Measurements from ENCODE around the gene CEP104.

CEP104 gene

DNA sequence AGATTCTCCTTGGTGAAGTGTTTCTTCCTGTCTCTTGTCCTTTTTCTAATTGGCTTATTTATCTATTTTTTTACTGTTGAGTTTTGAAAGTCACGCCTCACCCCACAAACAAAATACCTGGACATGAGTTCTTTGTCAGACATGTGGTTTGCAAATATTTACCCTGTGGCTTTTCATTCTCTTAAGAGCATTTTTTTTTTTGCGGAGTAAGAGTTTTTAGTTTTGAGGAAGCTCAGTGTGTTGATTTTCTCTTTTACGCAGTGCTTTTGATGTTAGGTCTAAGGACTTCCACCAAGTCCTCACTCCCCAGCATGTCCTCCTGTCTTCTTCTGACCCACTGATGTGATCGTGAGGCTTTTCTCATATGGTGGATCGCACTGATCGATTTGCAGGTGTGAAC lies 7.9 kb upstream of the CEP104 start:
- no peak for DNase-seq

DNA sequence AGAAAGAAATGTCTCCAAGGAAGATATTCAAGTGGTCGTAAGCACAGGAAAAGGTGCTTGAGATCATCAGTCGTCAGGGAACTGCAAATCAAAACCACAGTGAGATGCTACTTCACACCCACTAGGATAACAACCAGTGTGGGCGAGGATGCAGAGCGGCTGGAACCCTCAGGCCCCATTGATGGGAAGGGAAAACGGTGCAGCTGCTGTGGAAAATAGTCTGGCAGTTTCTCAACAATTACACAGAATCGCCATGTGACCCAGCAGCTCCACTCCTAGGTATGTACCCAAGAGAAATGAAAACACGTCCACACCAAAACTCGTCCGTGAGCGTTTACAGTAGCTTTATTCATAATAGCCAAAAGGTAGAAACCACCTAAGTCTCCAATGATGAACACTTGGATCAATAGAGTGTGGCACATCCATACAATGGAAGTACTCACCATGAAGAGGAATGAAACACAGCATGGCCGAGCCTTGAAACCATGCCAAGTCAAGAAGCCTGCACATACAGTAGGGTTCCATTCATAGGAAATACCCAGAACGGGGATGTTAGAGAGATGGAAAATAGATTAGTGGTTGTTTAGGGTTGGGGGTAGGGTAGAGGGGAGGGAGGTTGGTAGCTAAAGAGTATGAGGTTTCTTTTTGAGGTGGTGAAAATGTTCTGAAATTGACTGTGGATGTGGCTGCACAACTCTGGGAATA lies 6.4 kb upstream of the CEP104 start:
- no peak for DNase-seq

DNA sequence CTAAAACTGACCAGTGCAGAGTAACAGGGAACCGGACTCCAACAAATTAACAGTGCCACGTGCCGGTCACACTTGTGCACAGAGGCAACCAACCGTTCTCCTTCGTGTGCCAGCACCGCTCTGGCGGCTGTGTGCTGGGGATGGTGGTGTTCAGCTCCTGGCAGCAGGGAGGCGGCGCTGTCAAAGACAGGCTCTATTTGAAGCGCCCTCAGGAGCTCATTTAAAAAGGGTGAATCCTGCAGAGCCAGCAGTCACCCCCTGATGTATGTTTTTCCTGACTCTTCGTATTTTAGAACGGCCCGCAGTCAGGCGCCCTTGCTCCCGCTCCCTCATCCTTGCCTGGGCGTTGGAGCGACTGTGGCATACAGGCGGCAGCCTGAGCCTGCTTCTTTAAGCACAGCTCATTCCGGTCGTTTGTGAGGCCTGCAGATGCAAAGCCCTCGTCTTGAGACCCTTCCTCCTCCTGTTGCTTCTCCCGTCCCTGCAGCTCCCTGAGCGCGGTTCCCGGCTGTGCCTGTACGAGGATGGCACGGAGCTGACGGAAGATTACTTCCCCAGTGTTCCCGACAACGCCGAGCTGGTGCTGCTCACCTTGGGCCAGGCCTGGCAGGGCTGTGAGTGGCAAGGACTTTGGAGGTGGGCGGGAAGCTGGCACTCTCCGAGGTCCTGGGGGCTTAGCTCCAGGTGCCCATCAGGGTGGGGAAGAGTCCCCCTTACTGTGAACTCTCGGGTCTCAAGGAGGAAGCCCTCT lies 1.4 kb upstream of the CEP104 start:
- no peak for DNase-seq

DNA sequence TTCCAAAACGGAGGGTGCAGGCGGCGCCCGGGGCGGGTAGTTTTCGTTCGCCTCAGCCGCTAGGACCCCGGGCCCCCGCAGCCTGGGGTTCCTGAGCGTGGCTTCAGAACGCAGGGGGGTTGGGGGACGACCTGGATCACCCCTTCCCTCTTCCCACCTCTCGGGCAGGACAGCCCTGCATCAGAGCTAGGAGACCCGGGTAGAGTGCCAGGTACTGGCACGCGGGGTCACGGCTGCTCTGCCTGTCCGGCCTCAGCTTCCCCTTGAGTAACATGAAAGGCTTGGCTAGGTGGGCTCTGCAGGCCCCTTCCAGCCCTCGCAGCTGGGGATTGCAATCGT lies 749 bp upstream of the CEP104 start:
- DNase-seq = no peak

DNA sequence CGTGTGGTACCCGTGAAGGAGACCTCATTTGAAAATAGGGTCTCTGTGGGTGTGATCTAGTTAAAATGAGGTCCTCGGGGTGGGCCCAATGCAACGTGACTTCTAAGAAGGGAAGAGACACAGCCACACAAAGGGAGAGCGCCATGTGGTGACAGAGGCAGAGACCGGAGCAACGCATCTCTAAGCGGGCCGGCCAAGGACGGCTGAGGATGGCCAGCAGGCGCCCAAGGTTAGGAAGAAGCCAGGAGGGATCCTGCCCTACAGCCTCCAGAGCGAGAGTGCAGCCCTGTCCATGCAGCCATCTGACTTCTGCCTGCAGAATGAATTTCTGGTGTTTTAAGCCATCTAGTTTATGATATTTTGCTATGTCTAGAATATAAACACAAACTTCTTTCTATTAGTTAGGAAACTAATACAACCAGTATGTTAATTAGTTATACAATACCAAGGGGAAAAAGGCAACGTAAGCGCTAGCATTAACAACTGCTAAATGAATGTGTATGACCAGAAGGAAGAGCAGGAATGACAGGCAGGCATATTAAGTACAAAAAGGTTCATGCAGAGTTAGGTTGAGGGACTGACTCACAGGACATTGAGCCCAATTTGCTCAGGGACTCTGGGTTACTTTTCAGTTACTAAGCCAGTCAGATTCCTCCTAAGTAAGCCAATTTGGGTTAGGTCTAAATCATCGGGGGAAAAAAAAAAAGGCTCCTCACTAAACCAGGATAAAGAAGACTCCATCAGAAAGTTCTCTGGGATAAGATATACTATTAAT lies 4.1 kb downstream of the CEP104 start:
- DNase-seq = no peak

DNA sequence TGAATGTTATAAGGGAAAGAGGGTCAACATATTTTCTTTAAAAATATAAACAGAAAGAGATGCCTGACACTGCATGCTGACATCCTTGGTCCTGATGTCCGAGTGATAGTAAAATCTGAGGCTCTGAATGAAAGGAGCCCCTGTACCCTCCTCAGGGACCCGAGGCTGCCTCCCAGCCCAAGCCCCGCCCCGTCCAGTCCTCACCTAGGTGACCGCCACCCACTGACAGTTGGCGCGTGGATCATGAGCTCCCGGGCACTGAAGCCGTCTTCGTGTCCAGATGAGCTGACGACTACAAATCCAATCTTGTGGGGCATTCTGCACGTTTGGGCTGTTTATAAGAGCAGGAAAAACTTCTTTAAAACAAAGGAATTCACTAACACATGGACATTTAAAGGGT lies 4.9 kb downstream of the CEP104 start:
- DNase-seq = no peak

DNA sequence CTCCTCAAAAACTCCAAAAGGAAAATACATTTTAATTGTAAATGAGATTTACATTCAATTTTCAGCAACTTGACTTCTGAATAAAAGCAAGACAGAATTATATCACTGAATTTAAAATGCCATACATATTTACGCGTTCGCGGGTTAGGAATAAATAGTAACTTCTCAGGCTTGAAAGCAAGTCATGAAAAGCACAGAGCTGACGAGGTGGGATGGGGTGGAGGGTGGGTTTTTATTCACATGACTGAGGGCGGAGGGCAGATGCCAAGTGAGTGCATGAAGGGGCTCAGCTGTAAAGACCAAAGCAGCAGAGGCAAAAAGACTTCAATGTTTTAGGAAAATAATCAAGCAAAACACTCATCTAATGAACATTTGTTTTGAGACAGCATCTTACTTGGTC lies 5.7 kb downstream of the CEP104 start:
- no peak for DNase-seq

DNA sequence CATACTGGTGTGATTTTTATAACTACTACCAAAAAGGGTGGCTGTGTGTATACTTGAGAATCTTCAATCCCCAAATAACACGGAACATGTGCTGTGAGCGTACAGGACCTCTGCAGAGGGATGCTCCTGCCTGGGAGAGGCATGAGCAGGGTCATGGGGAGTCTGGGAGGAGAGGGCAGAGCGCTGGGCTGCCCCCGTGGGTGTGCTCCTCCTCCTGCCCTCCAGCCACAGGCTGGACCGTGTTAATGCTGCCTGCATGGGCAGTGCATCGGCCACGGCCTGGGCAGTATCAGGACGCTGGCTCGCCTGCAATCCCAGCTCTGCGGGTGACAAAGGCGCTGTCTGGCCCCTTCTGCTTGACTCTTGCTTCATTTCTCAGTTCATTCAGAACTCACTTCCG lies 6.2 kb downstream of the CEP104 start:
- no peak for DNase-seq

DNA sequence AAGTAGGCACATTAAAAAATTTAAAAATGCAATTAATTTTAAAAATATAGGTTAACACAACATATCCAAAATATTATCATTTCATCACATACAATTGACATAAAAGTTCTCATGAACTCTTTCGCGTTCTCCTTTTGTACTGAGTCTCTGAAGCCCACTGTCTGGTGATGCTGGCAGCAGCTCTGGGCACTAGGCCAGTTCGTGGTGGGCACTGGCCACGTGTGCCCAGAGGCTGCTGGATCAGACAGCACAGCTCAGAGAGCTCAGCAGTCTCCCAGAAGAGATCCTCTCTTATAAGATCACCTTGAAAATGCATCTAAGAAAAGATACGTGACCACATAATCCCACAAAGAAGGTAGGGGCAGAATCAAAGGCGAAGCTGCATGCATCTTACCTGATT lies 9.9 kb downstream of the CEP104 start:
- no peak for DNase-seq

DNA sequence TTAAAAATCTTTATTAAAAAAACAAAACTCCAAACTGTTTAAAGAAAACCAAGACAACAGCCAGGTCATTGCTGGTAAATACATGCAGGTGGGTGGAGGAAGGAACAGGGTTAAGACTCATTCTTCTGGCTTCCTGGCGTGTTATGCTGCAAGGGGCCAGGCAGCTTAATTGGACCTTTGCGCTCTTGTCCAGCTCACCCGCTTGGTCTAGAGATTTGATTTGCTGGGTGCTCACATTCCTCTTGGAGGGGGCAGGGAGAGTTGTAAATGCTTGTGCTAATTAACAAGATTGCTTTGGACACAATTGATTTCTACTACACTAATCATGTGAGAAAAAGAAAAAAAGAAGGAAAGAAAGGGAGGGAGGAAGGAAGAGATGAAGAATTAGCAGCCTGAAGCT lies 10.5 kb downstream of the CEP104 start:
- DNase-seq = no peak

DNA sequence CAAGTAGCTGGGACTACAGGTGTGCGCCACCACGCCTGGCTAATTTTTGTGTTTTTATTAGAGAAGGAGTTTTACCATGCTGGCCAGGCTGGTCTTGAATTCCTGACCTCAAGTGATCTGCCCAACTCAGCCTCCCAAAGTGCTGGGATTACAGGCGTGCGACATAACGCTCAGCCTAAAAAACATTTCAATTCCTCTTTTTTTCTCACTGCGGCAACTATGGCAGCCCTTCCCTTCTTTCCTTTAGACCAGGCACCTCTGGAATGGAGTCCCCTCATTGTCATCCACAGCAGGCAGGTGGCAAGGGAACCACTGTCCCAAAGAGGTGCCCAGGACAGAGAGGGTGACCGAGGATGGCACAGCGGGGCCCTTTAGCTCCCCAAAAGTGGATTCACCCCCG lies 14.1 kb downstream of the CEP104 start:
- DNase-seq = no peak

DNA sequence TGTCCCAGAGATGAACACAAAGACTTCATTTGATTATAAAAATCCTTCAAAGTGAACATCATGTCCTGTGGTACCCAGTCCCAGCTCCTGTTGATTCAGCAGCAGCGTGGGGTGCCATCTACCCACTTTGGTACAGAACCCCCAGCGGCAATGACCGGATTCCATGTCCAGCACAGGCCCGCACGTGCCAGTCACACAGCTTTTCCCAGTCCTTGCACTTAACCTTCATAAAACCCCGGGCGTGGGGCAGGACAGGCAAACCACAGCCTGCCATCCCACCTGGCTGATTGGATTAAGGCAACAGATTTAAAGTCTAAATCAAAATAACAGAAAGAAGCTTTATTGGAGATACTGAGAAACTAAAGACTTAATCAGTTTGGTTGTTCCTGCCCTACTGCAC lies 15.5 kb downstream of the CEP104 start:
- DNase-seq = no peak

DNA sequence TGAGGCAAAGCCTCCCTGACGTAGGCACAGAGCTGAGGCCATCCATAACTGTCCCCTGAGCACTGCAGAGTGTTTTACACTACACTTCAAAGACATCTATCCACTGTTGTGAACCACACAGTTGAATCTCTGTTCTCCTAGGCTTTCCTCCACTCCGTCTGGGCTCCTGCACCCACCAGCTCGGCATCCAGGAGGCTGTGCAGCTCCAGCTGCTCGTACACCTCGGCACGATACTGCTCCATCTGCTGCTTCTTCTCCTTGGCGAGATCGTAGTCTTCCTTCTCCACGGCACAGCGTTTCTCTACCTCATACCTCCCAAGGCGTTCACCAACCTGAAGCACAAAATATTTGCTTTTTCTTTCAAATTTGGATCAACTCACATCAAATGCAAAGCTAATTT lies 18.2 kb downstream of the CEP104 start:
- no peak for DNase-seq

DNA sequence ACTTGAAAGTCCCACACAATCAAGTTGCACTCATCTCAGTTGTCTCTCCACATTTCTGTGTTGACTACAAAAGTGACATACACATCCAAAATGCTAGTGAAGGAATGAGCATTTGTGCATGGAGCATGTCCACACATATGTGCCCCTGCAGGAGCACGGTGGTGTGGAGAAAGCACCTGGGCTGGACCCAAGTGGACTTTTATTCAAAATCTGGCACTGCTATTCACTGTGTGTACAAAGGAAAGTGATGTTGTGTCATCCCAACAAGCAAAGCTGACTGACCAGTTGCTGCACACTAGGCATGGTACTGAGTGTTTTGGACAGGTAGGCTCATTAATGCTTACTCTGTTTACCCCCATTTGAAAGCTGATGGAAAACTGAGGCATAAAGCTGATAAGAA lies 19.3 kb downstream of the CEP104 start:
- no peak for DNase-seq

DNA sequence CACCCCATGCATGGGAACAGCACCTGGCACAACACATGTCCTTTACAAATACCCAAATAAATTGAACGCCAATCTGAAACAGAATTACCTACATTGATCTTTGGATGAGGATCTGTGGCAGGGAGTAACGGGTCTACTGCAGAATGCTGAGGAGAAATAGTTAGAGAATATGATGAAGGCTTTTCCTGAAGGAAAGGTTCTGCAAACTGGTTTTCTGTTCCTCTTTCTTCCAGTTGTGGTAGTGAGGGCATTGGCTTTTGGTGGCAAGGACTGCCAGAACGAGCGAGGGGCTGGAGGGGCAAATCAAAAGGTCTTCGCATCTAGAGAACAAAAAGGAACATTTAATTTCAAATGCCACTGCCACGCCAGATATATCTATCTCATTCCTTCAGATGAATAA lies 19.8 kb downstream of the CEP104 start:
- no peak for DNase-seq

DNA sequence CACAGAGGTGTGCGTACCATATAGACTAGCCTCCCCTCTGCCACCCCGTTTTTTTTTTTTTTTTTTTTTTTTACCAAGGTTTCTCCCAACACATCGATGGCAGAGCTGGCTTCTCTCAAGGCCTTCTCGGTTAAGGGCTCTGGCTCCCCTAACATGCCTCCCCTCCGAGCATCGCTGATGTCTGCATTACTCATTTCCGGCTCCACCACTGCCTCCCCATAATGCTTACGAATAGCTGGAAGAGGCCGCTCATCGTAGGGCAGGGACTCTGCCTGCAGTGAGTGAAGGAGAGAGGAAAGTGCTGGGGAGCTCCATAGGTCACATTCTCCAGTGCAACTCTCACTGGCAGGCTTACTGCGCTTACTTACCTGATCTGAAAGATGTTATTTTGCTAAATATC lies 20.6 kb downstream of the CEP104 start:
- DNase-seq = no peak

DNA sequence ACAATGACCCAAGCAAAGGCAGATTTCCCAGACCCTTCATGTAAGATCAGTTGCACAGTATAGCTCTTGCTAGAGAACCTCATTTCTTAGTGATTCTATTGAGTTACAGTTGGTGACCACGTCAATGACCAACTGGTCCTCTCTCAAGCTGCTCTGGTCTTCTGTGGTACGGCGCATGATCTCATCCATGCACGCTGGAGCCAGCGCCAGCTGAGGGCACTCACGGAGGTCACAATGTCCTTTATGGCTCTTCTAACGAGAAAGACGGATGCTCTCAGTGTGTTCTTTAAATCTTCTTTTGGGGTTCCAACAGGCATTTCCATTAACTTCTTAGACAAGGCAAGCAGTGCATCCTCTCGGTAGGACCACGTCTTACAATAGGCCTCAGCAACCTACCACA lies 22.3 kb downstream of the CEP104 start:
- DNase-seq = no peak

DNA sequence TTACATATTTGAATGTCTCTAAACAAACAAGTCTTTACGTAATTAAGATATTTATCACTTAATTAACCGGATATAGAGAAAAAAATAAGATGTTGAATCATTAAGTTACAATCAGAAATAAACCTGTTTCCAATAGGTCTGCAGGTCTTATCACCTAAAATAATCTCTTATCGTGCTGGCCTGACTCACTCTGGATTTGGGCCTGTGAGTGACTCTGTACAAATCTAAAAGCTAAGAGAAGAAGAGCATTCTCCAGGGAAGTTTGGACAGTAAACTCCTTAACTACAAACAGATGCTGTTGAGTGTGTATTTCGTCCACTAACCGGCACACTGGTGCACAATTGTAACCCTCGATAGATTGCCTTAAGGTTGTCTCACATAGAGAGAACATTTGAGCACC lies 25.3 kb downstream of the CEP104 start:
- DNase-seq = no peak

DNA sequence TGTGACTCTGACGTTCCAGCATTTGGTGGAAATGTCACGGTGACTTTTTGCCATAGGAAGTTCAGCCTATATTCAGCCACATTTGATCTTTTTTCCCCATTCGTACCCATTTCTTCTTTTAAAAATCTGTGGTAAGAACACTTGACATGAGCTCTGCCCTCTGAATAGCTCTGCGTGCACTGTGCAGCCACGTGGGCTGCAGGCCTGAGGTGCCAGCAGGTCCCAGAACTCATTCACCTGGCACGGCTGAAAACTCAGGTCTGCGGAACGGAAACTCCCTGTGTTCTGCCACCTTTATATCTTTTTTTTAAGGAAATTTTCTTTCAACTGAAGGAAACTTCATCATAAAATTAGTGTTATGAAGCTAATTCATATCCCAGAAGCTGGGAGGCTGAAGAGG lies 28.6 kb downstream of the CEP104 start:
- no peak for DNase-seq

DNA sequence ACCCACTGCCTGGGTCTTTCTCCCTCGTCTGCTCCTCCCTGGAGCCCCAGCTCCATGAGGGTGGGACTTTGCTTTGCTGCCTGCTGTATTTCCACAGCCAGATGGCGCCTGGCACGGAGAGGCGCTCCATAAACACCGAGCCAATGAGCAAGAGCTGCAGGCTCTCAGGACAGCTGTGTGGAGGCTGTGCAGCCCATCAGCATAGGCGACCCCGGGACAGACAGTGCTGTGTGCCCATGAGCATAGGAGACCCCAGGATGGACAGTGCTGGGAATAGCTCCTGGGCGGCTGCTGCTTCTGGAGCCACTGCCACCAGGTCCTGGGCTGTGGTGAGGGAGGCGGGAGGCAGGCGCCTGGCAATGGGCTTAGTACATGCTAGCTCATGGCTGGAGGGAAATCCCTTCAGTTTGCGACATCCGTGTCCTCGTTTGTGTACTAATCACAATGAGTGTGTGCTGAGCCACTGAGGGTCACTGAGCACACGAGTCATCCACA lies 29.2 kb downstream of the CEP104 start:
- no peak for DNase-seq

DNA sequence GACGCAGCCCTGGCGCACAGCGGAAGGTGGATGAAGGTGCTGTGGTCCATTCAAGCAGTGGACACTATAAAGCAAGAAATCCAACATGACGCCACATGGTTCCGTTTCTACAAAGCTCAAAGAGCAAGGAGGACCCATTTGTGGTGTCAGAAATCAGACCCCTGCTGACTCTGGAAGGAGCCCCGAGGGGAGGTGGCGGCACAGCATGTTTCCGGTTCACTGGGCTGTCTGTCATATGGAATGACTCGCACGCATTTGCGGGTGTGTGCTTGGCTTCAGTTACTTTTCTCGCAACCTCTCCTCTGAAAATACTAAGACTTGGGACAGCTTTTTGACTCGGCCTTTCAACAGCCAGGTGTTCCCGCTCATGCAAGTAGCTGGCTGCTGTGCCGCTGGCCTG lies 31.7 kb downstream of the CEP104 start:
- no peak for DNase-seq

DNA sequence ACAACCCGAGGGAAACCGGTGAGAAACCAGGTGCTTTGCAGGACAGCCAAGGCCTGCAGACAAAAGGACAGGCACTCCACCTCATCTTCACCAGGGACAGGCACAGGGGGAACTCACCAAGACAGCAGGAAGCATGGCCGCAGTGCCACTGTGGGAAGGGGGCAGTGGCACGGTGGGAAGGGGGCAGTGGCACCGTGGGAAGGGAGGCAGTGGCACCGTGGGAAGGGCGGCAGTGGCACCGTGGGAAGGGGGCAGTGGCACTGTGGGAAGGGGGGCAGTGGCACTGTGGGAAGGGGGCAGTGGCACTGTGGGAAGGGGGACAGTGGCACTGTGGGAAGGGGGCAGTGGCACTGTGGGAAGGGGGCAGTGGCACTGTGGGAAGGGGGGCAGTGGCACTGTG lies 32.4 kb downstream of the CEP104 start:
- no peak for DNase-seq

DNA sequence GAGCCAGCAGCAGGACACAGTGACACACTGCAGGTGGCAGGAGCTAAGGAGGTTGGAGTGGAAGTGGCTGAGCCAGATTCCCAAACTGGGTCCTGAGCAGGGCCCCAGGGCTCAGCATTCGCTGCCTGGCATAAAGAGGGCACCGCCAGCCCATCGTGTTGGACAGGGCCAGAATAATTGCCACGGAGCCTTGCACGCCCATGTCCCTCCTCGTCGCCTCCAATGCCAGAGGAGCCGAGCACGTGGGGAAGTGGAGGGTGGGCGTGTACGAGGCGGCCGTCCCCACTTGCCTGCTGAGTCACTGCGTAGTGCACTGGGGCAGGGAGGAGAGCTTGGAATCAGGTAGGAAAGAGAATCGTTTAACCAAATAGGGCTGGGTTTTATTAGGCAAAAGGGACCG lies 34.6 kb downstream of the CEP104 start:
- DNase-seq = no peak

DNA sequence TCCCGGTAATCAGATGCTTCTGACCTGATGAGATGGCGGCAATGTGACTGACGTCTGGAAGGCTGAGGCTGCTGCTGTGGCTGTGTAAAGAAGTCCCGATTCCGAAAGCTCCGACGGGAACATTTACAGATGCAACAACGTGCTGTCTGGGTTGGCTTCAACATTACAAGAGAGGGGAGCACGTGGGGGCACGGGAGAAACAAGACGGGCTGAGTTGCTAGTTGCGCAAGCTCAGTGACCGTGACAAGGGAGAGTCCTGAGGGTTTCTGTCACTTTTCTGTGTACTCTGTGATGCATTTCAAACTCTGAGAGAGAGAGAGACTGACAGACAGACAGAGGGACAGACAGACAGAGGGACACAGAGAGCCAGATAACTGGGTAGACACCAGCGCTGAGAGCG lies 35.1 kb downstream of the CEP104 start:
- DNase-seq = no peak
